ENCODE measurements around the gene NLRP9. TPM values are rescaled to one million over a fixed set of nuclear protein-coding genes. Genes with fewer than 3 reads are reported as not detected.

The NLRP9 gene
- total and polyA plus RNA-seq, 2 of the 13 experiments (the other 11 are each of a cell fraction or from before 2014, with no cell fraction given), result not detected

- TF ChIP-seq HOMEZ (CRISPR knock-in tag; IDR thresholded peaks at IDR 0.05; ENCODE audit: low read depth), result no peak
- peak; percentile 95 for TF ChIP-seq CREB1 (IDR thresholded peaks at IDR 0.05)
- TF ChIP-seq CREB1 (CRISPR knock-in tag; IDR thresholded peaks at IDR 0.05), result peak; percentile 92
- 0 out of 2 replicates have a peak, but pooled peaks have one; percentile 27 for TF ChIP-seq ZBTB46 (CRISPR knock-in tag; IDR thresholded peaks at IDR 0.05; ENCODE audit: borderline replicate concordance)
- TF ChIP-seq ZUFSP (CRISPR knock-in tag; IDR thresholded peaks at IDR 0.05; ENCODE audit: borderline replicate concordance), result no peak
- no peak for TF ChIP-seq NCOA5 (CRISPR knock-in tag; IDR thresholded peaks at IDR 0.05)
- TF ChIP-seq GMEB1 (CRISPR knock-in tag; IDR thresholded peaks at IDR 0.05; ENCODE audit: borderline replicate concordance), result peak; percentile 88
- TF ChIP-seq SALL1 (CRISPR knock-in tag; IDR thresholded peaks at IDR 0.05), result peak; percentile 83
- TF ChIP-seq ZNF281 (CRISPR knock-in tag; IDR thresholded peaks at IDR 0.05; ENCODE audit: borderline replicate concordance), result peak; percentile 85; the same call in 1 of the 2 replicates
- TF ChIP-seq ZNF34 (CRISPR knock-in tag; IDR thresholded peaks at IDR 0.05; ENCODE audit: borderline replicate concordance), result peak; percentile 47; the same call in 1 of the 2 replicates
- no peak for TF ChIP-seq NCOA2 (CRISPR knock-in tag; IDR thresholded peaks at IDR 0.05)
- TF ChIP-seq GATAD1 (CRISPR knock-in tag; IDR thresholded peaks at IDR 0.05), result peak; percentile 95
- no peak for TF ChIP-seq TOPORS (CRISPR knock-in tag; IDR thresholded peaks at IDR 0.05)
- 0 out of 2 replicates have a peak, but pooled peaks have one; percentile 41 for TF ChIP-seq TFDP1 (CRISPR knock-in tag; IDR thresholded peaks at IDR 0.05; ENCODE audit: borderline replicate concordance)
- TF ChIP-seq ZNF556 (CRISPR knock-in tag; IDR thresholded peaks at IDR 0.05; ENCODE audit: borderline replicate concordance), result peak; percentile 25; the same call in 1 of the 2 replicates
- TF ChIP-seq TEAD3 (CRISPR knock-in tag; optimal IDR thresholded peaks at IDR 0.05; ENCODE audit: borderline replicate concordance), result peak; percentile 14
These were observed 63.2 kb downstream of the NLRP9 start, which contains the start of gene EPN1 (continued) for GRCh38 chr19:55674841-55675660.
